GM18505 (cell line): ENCODE data around the gene RPP25L.

Source experiments
- ATAC-seq: cut with Tn5 transposase; IDR thresholded peaks from one replicate; pipeline ENCODE4 v1.9.1; 2021; ENCODE audit not compliant: unreplicated experiment
- POLR2A ChIP-seq: IDR thresholded peaks from 4 replicates; pipeline ENCODE4 v1.6.1; 2011; ENCODE audit warnings: borderline replicate concordance; ENCODE audit not compliant: insufficient read depth, insufficient read length; ENCODE audit errors: extremely low read depth

RPP25L gene

GRCh38 chr9:34611811-34612787 lies at the start of gene RPP25L:
TSS of gene RPP25L (minus strand) at chr9:34612097. CDS start at chr9:34611296, 801 bp downstream.
- TF ChIP-seq POLR2A = peak; percentile 93
- peak; percentile 93 for ATAC-seq

- no peak for ATAC-seq
- no peak for TF ChIP-seq POLR2A
Measured at GRCh38 chr9:34659592-34660253, 47.8 kb upstream of the RPP25L start.

- no peak for TF ChIP-seq POLR2A
- no peak for ATAC-seq
Measured at GRCh38 chr9:34658461-34658860, 46.6 kb upstream of the RPP25L start.

DNA sequence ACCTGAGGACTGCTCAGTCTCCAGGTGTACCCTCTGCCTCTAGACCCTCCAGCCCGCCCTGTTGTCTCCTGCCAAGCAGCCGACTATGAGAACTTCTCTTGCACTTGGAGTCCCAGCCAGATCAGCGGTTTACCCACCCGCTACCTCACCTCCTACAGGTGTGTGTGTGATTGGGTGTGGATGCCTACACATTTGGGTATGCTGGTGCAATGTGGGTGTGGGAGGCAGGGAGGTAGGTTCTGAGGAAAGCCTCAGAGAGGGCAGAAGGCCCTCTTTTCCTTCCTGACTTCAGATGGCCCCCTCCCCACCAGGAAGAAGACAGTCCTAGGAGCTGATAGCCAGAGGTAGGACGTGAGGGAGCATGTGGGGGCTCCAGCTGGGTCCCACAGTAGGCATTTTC lies 45.1 kb upstream of the RPP25L start:
- no peak for TF ChIP-seq POLR2A

GRCh38 chr9:34655394-34655793 lies 43.5 kb upstream of the RPP25L start:
- TF ChIP-seq POLR2A = no peak
- no peak for ATAC-seq

More for the DNA sequence above, 45.1 kb upstream of the RPP25L start:
- no peak for ATAC-seq

GRCh38 chr9:34654323-34655051 lies 42.6 kb upstream of the RPP25L start:
- TF ChIP-seq POLR2A = no peak
- ATAC-seq = no peak

DNA sequence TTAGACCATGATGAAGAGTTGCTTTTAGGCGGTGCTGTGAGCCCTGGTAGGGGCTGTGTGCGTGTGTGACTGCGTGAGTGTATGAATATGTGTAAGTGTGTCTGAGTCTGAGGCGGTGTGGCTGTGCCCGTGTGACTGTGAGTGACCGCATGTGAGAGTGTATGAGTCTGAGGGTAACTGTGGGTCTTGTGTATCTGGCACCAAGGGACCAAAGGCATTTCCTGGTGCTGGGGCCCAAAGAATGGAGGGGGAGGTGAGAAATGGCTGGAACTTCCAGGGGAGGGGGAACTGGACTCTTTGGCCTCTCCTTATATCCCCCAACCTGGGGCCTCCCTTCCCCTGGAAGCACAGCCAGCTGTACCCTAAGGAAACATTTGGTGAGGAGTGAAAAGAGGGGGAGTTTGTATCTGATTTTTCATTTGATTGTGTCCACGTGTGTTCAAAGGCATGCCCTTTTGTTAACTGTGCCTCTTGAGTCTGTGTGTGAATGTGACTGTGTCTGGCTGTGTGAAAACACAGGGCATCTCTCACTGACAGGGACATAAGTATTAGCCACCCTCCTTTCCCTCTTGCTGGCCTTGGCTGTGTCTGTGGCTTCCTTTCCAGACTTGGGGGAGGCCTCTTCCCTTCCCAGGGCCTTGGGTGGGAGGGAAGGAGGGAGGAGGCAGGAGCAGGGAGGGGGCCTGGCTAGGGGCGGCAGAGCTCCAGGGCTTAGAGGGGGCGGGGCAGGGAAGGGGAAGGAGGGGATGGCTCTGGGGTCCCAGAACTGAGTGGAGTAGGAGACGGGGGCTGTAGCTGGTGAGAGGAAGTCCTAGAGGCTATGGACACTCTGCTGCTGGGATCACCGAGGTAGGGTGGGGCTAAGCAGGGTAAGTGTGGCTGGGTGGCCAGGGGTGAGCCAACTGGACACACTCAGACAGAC lies 41.5 kb upstream of the RPP25L start:
- no peak for ATAC-seq
- TF ChIP-seq POLR2A = no peak

DNA sequence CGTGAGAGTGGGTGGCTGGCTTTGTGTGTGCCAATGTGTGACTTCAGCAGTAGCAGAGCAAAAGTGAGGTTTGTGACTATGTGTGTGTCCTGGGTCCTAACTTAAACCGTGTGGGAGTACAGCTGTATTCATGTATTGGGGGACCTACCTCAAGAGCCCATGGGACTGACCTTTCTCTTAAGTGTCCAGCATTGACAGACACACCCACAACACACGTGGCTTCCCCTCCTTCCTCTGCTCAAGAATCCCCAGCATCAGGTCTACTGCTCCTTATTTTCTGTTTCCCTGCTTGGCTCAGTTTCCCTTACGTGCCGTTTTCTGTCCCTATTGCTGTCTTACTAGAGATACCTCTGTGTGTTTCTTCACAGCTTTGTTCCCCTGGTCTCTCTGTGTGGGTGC lies 40.7 kb upstream of the RPP25L start:
- TF ChIP-seq POLR2A = no peak
- ATAC-seq = no peak

GRCh38 chr9:34651876-34652601 lies 40.1 kb upstream of the RPP25L start, which contains the start of gene IL11RA:
TSS of gene IL11RA (plus strand) at chr9:34652185. CDS start at chr9:34655218, 3,033 bp downstream.
- no peak for ATAC-seq
- peak; percentile 45 for TF ChIP-seq POLR2A

GRCh38 chr9:34651321-34651720 lies 39.4 kb upstream of the RPP25L start:
- no peak for ATAC-seq
- no peak for TF ChIP-seq POLR2A

DNA sequence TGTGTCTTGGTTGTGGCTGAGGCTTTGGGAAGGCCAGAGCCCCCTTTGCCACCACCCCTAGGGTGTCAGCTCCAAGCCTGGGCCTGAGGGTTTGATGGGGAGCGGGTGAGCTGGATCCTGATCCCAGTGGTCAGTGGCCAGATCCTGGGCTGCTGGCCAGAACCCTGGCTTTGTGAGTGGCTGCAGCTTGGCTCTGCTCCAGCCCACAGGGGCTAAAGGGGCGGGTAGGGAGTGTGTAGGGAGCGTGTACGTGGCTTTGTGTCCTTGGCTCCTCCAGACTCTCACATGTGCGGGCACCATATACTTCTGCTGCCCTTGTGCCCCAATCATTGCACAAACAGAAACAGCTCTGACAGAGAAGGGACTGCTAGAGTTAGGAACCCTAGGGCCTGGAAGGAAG lies 38.9 kb upstream of the RPP25L start:
- TF ChIP-seq POLR2A = no peak

GRCh38 chr9:34648673-34649072 lies 36.8 kb upstream of the RPP25L start:
- no peak for ATAC-seq
- TF ChIP-seq POLR2A = no peak

More for the DNA sequence above, 38.9 kb upstream of the RPP25L start:
- no peak for ATAC-seq
